Spleen (tissue), 7 donors: Measurements from ENCODE around the gene AP4E1.

Experiments used
- CTCF ChIP-seq, 11 experiments: fragments of 200-600 bp in 7 of 11; fragments of 450-650 bp in 4 of 11; sonication (generic) in 4 of 11; IDR thresholded peaks in 8 of 11; conservative IDR thresholded peaks in 3 of 11; 1 replicate in 7 of 11; 2 replicates in 4 of 11; pipeline versions ENCODE4 v1.4.0 to v1.8.0; 2016 to 2021; ENCODE audit warnings: antibody characterized with exemption in 11 of 11, inconsistent platforms in 4 of 11, mild to moderate bottlenecking in 1 of 11
- POLR2A ChIP-seq, 3 donors: fragments of 450-650 bp; IDR thresholded peaks; one replicate each; pipeline ENCODE4 v1.5.1; 2017; ENCODE audit warnings: antibody characterized with exemption in 3 of 3, mild to moderate bottlenecking in 1 of 3
- donor health status: DM: no; HTN: no; CAD: no; lungs with moderate emphysema.
- donor health status: DM: no; HTN: no; CAD: no.
- donor health status: DM: no; HTN: no; CAD: no.

GRCh38 chr15:50893976-50894375 lies 14.5 kb upstream of the AP4E1 start:
- TF ChIP-seq CTCF (IDR thresholded peaks at IDR 0.05 in 8 of 11, conservative IDR thresholded peaks at IDR 0.05 in 3 of 11) (no peak), POLR2A (IDR thresholded peaks at IDR 0.05) (no peak)
